A549 (cell line): Measurements from ENCODE around the gene ZFP36L1.

ENCODE experiments used
- EHMT2 ChIP-seq: fragments of 200-600 bp; sonication (generic); IDR thresholded peaks from 2 replicates; pipeline ENCODE4 v1.6.1; 2016; ENCODE audit warnings: antibody characterized with exemption, low read depth, mild to moderate bottlenecking, moderate library complexity
- EP300 ChIP-seq, 2 experiments: fragments of >200 bp; sonication (Bioruptor Twin); formaldehyde crosslinking; IDR thresholded peaks; 2 replicates in 1 of 2; 3 replicates in 1 of 2; pipeline ENCODE4 v1.6.1; 2016 to 2017
- HDAC2 ChIP-seq: fragments of 200-600 bp; sonication (generic); IDR thresholded peaks from 2 replicates; pipeline ENCODE4 v1.6.1; 2016
- JUN ChIP-seq, 2 experiments: fragments of >200 bp; sonication (Bioruptor Twin); formaldehyde crosslinking; IDR thresholded peaks; 2 replicates in 1 of 2; 3 replicates in 1 of 2; pipeline ENCODE4 v1.6.1; 2016 to 2017
- PHF8 ChIP-seq: fragments of 200-600 bp; sonication (generic); IDR thresholded peaks from 2 replicates; pipeline ENCODE4 v1.6.1; 2016; ENCODE audit warnings: low read depth, mild to moderate bottlenecking, antibody characterized with exemption, moderate library complexity, borderline replicate concordance
- POLR2A ChIP-seq: IDR thresholded peaks from 2 replicates; pipeline ENCODE4 v1.6.1; 2012; ENCODE audit warnings: mild to moderate bottlenecking, low read length
- RAD21 ChIP-seq, 2 experiments: fragments of >200 bp in 1 of 2; sonication (Bioruptor Twin) in 1 of 2; formaldehyde crosslinking in 1 of 2; IDR thresholded peaks in 1 of 2; conservative IDR thresholded peaks in 1 of 2; 2 replicates in 1 of 2; 3 replicates in 1 of 2; pipeline ENCODE4 v1.6.1; 2012 to 2018; ENCODE audit warnings: inconsistent platforms in 1 of 2
- RFX5 ChIP-seq: fragments of 450-650 bp; IDR thresholded peaks from 2 replicates; pipeline ENCODE4 v1.7.1; 2014; ENCODE audit warnings: antibody characterized with exemption, mild to moderate bottlenecking, moderate library complexity
- SMC3 ChIP-seq: fragments of >200 bp; sonication (Bioruptor Twin); formaldehyde crosslinking; IDR thresholded peaks from 3 replicates; pipeline ENCODE4 v1.6.1; 2018; ENCODE audit warnings: inconsistent platforms
- TP53 ChIP-seq: fragments of 250-450 bp; sonication (Bioruptor Pico); IDR thresholded peaks from 2 replicates; pipeline ENCODE4 v1.5.0; 2021; ENCODE audit warnings: mild to moderate bottlenecking, moderate library complexity
- TF ChIP-seq, protein P1 (sequence below): fragments of 450-650 bp; IDR thresholded peaks from 2 replicates; pipeline ENCODE4 v1.6.1; 2014; ENCODE audit warnings: antibody characterized with exemption
- TF ChIP-seq, protein P2 (sequence below): fragments of >200 bp; sonication (Bioruptor Twin); formaldehyde crosslinking; IDR thresholded peaks from 3 replicates; pipeline ENCODE4 v1.5.1; 2016
- TF ChIP-seq, protein P3 (sequence below): IDR thresholded peaks from 2 replicates; pipeline ENCODE4 v1.6.1; 2012; ENCODE audit warnings: low read depth, borderline replicate concordance
- TF ChIP-seq, protein P4 (sequence below): fragments of 200-600 bp; sonication (generic); IDR thresholded peaks from 2 replicates; pipeline ENCODE4 v1.6.1; 2016; ENCODE audit warnings: antibody characterized with exemption, mild to moderate bottlenecking, moderate library complexity

DNA sequence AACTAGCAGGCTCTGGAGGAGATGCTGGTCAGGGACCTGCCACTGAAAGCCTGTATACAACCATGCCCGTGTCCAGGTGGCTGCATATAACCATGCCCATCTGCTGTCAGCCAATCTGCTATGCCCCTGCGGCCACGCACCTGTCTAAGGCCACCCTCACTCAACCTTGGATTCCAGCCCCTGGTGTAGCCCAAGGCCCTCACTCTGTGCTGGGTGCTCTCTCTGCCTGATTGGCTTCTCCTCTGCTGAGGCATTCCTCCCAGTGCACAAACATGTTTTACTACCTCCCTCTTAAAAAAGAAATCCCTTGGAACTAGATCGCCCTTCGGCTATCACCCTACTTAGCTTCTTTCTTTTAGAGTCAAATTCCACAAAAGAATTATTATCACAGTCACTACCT lies 45.5 kb downstream of the ZFP36L1 start:
- TF ChIP-seq EHMT2 (no peak), EP300 (IDR thresholded peaks at IDR 0.05) (no peak), POLR2A (no peak), RFX5 (no peak), HDAC2 (no peak), TP53 (CRISPR knock-in tag) (no peak), JUN (IDR thresholded peaks at IDR 0.05) (no peak), RAD21 (conservative IDR thresholded peaks at IDR 0.05 in 1 of 2, IDR thresholded peaks at IDR 0.05 in 1 of 2) (no peak), SMC3 (no peak), PHF8 (no peak)
- TF ChIP-seq, protein P1, sequence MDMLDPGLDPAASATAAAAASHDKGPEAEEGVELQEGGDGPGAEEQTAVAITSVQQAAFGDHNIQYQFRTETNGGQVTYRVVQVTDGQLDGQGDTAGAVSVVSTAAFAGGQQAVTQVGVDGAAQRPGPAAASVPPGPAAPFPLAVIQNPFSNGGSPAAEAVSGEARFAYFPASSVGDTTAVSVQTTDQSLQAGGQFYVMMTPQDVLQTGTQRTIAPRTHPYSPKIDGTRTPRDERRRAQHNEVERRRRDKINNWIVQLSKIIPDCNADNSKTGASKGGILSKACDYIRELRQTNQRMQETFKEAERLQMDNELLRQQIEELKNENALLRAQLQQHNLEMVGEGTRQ = no peak
- TF ChIP-seq, protein P2, sequence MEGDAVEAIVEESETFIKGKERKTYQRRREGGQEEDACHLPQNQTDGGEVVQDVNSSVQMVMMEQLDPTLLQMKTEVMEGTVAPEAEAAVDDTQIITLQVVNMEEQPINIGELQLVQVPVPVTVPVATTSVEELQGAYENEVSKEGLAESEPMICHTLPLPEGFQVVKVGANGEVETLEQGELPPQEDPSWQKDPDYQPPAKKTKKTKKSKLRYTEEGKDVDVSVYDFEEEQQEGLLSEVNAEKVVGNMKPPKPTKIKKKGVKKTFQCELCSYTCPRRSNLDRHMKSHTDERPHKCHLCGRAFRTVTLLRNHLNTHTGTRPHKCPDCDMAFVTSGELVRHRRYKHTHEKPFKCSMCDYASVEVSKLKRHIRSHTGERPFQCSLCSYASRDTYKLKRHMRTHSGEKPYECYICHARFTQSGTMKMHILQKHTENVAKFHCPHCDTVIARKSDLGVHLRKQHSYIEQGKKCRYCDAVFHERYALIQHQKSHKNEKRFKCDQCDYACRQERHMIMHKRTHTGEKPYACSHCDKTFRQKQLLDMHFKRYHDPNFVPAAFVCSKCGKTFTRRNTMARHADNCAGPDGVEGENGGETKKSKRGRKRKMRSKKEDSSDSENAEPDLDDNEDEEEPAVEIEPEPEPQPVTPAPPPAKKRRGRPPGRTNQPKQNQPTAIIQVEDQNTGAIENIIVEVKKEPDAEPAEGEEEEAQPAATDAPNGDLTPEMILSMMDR = no peak
- TF ChIP-seq, protein P3, sequence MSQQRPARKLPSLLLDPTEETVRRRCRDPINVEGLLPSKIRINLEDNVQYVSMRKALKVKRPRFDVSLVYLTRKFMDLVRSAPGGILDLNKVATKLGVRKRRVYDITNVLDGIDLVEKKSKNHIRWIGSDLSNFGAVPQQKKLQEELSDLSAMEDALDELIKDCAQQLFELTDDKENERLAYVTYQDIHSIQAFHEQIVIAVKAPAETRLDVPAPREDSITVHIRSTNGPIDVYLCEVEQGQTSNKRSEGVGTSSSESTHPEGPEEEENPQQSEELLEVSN = no peak
- TF ChIP-seq, protein P4, sequence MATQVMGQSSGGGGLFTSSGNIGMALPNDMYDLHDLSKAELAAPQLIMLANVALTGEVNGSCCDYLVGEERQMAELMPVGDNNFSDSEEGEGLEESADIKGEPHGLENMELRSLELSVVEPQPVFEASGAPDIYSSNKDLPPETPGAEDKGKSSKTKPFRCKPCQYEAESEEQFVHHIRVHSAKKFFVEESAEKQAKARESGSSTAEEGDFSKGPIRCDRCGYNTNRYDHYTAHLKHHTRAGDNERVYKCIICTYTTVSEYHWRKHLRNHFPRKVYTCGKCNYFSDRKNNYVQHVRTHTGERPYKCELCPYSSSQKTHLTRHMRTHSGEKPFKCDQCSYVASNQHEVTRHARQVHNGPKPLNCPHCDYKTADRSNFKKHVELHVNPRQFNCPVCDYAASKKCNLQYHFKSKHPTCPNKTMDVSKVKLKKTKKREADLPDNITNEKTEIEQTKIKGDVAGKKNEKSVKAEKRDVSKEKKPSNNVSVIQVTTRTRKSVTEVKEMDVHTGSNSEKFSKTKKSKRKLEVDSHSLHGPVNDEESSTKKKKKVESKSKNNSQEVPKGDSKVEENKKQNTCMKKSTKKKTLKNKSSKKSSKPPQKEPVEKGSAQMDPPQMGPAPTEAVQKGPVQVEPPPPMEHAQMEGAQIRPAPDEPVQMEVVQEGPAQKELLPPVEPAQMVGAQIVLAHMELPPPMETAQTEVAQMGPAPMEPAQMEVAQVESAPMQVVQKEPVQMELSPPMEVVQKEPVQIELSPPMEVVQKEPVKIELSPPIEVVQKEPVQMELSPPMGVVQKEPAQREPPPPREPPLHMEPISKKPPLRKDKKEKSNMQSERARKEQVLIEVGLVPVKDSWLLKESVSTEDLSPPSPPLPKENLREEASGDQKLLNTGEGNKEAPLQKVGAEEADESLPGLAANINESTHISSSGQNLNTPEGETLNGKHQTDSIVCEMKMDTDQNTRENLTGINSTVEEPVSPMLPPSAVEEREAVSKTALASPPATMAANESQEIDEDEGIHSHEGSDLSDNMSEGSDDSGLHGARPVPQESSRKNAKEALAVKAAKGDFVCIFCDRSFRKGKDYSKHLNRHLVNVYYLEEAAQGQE = no peak
